ENCODE measurements around the gene IQGAP1. TPM values are rescaled to one million over a fixed set of nuclear protein-coding genes. Genes with fewer than 3 reads are reported as not detected.
"Not testable (repeated sequence)": the region's sequence is repeated elsewhere in the genome, so short reads cannot be mapped to it uniquely, and the experiment has no call there.

The IQGAP1 gene
- total RNA-seq, 3 donors from 2014 or later (not counting 1 experiment from before 2014, with no cell fraction given): 431 to 493 (median 446) TPM

DNA sequence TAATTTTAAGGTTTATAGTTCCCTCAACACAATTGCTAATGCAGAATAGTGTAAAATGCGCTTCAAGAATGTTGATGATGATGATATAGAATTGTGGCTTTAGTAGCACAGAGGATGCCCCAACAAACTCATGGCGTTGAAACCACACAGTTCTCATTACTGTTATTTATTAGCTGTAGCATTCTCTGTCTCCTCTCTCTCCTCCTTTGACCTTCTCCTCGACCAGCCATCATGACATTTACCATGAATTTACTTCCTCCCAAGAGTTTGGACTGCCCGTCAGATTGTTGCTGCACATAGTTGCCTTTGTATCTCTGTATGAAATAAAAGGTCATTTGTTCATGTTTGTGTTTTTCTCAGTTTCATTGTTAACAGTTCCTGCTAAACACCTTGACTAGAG, 113.9 kb downstream of the IQGAP1 start:
- H3K4me3 Mint-ChIP-seq: no peak overlapping the region
- H3K27ac ChIP-seq (ENCODE audit: low read length): no peak overlapping the region
- H3K4me3 ChIP-seq (ENCODE audit: low read length): no peak overlapping the region
- H3K9me3 Mint-ChIP-seq: no peaks in the 10 kb centered on the region
- TF ChIP-seq CTCF (IDR thresholded peaks at IDR 0.05): no peak
- no peaks in the 10 kb centered on the region for H3K27me3 ChIP-seq (ENCODE audit: control insufficient read depth, insufficient read depth, low read length)
- peaks cover 27% of the 10 kb centered on the region for H3K36me3 Mint-ChIP-seq
- intact Hi-C loops (cut with micrococcal nuclease): no loop called here
- H3K9me3 ChIP-seq (ENCODE audit: control insufficient read depth, insufficient read depth, low read length): no peaks in the 10 kb centered on the region
- WGBS (ENCODE audit: insufficient coverage): 90% methylated on average over 2 of the region's 4 CpGs
- peak overlapping the region; percentile 36 to 48 for H3K27ac Mint-ChIP-seq
- no peaks in the 10 kb centered on the region for H3K27me3 Mint-ChIP-seq (ENCODE audit: low read depth in 2 of 2)
- peaks cover 5 to 12% of the 10 kb centered on the region in 2 donors for H3K4me1 Mint-ChIP-seq
- no peak for DNase-seq
- no peak for ATAC-seq
- H3K36me3 ChIP-seq (ENCODE audit: control insufficient read depth, insufficient read depth, low read length): peaks cover 54% of the 10 kb centered on the region
- H3K4me1 ChIP-seq (ENCODE audit: control insufficient read depth, insufficient read depth, low read length): no peaks in the 10 kb centered on the region

- intact Hi-C loops (cut with micrococcal nuclease); DNase-seq; H3K27me3 Mint-ChIP-seq (ENCODE audit: low read depth in 2 of 2); H3K27me3 ChIP-seq (ENCODE audit: control insufficient read depth, insufficient read depth, low read length); H3K4me3 ChIP-seq (ENCODE audit: low read length); H3K4me1 Mint-ChIP-seq; H3K36me3 ChIP-seq (ENCODE audit: control insufficient read depth, insufficient read depth, low read length); H3K27ac ChIP-seq (ENCODE audit: low read length); H3K36me3 Mint-ChIP-seq; ATAC-seq; H3K9me3 Mint-ChIP-seq; H3K9me3 ChIP-seq (ENCODE audit: control insufficient read depth, insufficient read depth, low read length); H3K4me1 ChIP-seq (ENCODE audit: control insufficient read depth, insufficient read depth, low read length): not testable (repeated sequence)
- 93% methylated on average over 27 of the region's 29 CpGs for WGBS (ENCODE audit: insufficient coverage)
- H3K27ac Mint-ChIP-seq: peak overlapping the region; percentile 53 to 64
- H3K4me3 Mint-ChIP-seq: peak overlapping the region; percentile 73
Measured at GRCh38 chr15:90510781-90511180, 122.7 kb downstream of the IQGAP1 start.

DNA sequence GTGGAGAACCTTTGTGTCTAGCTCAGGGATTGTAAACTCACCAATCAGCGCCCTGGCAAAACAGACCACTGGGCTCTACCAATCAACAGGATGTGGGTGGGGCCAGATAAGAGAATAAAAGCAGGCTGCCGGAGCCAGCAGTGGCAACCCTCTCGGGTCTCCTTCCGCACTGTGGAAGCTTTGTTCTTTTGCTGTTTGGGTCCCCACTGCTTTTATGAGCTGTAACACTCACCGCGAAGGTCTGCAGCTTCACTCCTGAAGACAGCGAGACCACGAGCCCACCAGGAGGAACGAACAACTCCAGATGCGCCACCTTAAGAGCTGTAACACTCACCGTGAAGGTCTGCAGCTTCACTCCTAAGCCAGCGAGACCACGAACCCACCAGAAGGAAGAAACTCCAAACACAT, 123.2 kb downstream of the IQGAP1 start:
- H3K4me1 Mint-ChIP-seq; ATAC-seq; H3K36me3 ChIP-seq (ENCODE audit: control insufficient read depth, insufficient read depth, low read length); H3K9me3 ChIP-seq (ENCODE audit: control insufficient read depth, insufficient read depth, low read length); H3K27me3 ChIP-seq (ENCODE audit: control insufficient read depth, insufficient read depth, low read length); H3K9me3 Mint-ChIP-seq; H3K4me1 ChIP-seq (ENCODE audit: control insufficient read depth, insufficient read depth, low read length); H3K27ac ChIP-seq (ENCODE audit: low read length); H3K4me3 ChIP-seq (ENCODE audit: low read length); H3K27me3 Mint-ChIP-seq (ENCODE audit: low read depth in 2 of 2); intact Hi-C loops (cut with micrococcal nuclease); H3K36me3 Mint-ChIP-seq: not testable (repeated sequence)
- peak overlapping the region; percentile 73 for H3K4me3 Mint-ChIP-seq
- peak in 1 of 2 donors; percentile 17 for DNase-seq
- peak overlapping the region; percentile 53 to 64 for H3K27ac Mint-ChIP-seq
- WGBS (ENCODE audit: insufficient coverage): 72% methylated on average over 9 of the region's 13 CpGs

DNA sequence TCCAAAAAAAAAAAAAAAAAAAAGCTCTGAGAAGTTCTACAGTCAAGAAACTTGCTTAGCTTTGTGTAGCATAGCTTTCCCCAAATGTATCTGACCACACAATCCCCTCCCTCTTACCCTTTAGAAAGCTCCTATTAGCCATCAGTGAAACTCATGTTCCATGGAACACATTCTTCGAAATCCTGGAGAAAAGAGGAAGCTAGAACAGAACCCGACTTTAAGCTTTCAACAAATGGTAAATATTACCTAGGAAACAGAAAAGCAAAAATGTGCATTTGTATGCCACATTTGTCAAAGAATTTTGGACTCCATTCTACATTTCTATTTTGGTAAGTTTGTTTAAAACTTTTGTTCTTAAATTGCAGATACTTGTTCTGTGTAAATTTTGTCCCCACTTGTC, 124.2 kb downstream of the IQGAP1 start:
- Histone ChIP-seq H3K36me3 (ENCODE audit: control insufficient read depth, insufficient read depth, low read length) (no peaks in the 10 kb centered on the region), H3K4me1 (ENCODE audit: control insufficient read depth, insufficient read depth, low read length) (no peaks in the 10 kb centered on the region), H3K27me3 (ENCODE audit: control insufficient read depth, insufficient read depth, low read length) (no peaks in the 10 kb centered on the region), H3K9me3 (ENCODE audit: control insufficient read depth, insufficient read depth, low read length) (no peaks in the 10 kb centered on the region), H3K4me3 (ENCODE audit: low read length) (no peak overlapping the region), H3K27ac (ENCODE audit: low read length) (no peak overlapping the region)
- no peak overlapping the region for H3K4me3 Mint-ChIP-seq
- intact Hi-C loops (cut with micrococcal nuclease): no loop called here
- no peak overlapping the region for H3K27ac Mint-ChIP-seq
- TF ChIP-seq CTCF (IDR thresholded peaks at IDR 0.05): no peak
- no peaks in the 10 kb centered on the region for H3K9me3 Mint-ChIP-seq
- 20% methylated on average over 1 of the region's 2 CpGs for WGBS (ENCODE audit: insufficient coverage)
- DNase-seq (no peak), ATAC-seq (no peak)
- H3K27me3 Mint-ChIP-seq (ENCODE audit: low read depth in 2 of 2): no peaks in the 10 kb centered on the region
- peaks cover 8 to 9% of the 10 kb centered on the region in 2 donors for H3K4me1 Mint-ChIP-seq
- no peaks in the 10 kb centered on the region for H3K36me3 Mint-ChIP-seq

DNA sequence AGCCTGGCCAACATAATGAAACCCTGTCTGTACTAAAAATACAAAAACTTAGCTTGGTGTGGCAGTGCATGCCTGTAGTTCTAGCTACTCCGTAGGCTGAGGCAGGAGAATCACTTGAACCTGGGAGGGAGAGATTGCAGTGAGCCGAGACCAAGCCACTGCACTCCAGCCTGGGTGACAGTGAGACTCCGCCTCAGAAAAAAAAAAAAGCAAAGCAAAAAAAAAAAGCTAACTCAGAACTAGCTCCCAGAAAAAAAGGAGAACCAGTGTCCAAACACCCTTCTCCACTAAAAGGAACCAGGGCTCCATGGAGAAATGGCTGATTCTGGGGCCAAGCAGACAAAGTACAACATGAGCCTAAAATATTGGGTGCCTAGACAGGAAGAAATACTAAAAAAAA, 124.9 kb downstream of the IQGAP1 start:
- Mint-ChIP-seq H3K36me3 (no peaks in the 10 kb centered on the region), H3K27ac (no peak overlapping the region), H3K27me3 (ENCODE audit: low read depth in 2 of 2) (no peaks in the 10 kb centered on the region), H3K9me3 (no peaks in the 10 kb centered on the region), H3K4me3 (no peak overlapping the region), H3K4me1 (peaks cover 8 to 9% of the 10 kb centered on the region in 2 donors)
- no peaks in the 10 kb centered on the region for H3K9me3 ChIP-seq (ENCODE audit: control insufficient read depth, insufficient read depth, low read length)
- H3K27me3 ChIP-seq (ENCODE audit: control insufficient read depth, insufficient read depth, low read length): no peaks in the 10 kb centered on the region
- H3K4me3 ChIP-seq (ENCODE audit: low read length): no peak overlapping the region
- DNase-seq (no peak), ATAC-seq (no peak)
- H3K27ac ChIP-seq (ENCODE audit: low read length): no peak overlapping the region
- intact Hi-C loops (cut with micrococcal nuclease): no loop called here
- H3K4me1 ChIP-seq (ENCODE audit: control insufficient read depth, insufficient read depth, low read length): no peaks in the 10 kb centered on the region
- 89% methylated on average over 3 of the region's 3 CpGs for WGBS (ENCODE audit: insufficient coverage)
- no peak for TF ChIP-seq CTCF (IDR thresholded peaks at IDR 0.05)
- H3K36me3 ChIP-seq (ENCODE audit: control insufficient read depth, insufficient read depth, low read length): no peaks in the 10 kb centered on the region
